ENCODE measurements around the gene UPF3A.
"Not testable (repeated sequence)": the region's sequence is repeated elsewhere in the genome, so short reads cannot be mapped to it uniquely, and the experiment has no call there.

UPF3A gene, protein sequence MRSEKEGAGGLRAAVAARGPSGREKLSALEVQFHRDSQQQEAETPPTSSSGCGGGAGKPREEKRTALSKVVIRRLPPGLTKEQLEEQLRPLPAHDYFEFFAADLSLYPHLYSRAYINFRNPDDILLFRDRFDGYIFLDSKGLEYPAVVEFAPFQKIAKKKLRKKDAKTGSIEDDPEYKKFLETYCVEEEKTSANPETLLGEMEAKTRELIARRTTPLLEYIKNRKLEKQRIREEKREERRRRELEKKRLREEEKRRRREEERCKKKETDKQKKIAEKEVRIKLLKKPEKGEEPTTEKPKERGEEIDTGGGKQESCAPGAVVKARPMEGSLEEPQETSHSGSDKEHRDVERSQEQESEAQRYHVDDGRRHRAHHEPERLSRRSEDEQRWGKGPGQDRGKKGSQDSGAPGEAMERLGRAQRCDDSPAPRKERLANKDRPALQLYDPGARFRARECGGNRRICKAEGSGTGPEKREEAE

DNA sequence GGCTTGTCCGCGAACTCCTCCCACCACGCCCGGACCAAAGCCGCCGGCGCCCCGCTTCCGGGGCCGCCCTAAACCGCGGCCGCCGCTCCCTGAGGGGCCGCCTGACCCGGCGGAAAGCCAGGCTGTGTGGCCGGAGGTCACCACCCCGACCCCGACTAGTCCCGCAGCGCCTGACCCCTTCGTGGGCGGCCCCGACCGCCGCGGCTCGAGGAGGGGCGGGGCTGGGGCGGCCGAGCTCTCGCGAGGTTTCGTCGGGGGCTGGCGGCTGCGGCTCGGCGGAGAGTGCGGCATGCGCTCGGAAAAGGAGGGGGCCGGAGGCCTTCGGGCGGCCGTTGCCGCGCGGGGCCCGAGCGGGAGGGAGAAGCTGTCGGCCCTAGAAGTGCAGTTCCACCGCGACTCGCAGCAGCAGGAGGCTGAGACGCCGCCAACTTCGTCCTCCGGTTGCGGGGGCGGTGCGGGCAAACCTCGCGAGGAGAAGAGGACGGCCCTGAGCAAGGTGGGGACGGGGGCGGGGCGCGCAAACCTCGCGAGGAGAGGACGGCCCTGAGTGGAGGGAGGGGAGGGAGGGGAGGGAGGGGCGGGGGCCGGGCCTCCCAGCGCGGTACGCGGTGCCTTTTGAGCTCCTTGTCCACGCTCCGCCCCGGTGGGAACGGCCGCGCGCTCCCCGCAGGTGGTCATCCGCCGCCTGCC lies at the start of gene UPF3A:
TSS of gene UPF3A (plus strand) at position 251 of the 690 bp plus-strand sequence. CDS start at position 290, 39 bp downstream.
- no peaks in the 10 kb centered on the region for H3K27me3 Mint-ChIP-seq
- peaks cover 48% of the 10 kb centered on the region for H3K4me1 Mint-ChIP-seq
- no peaks in the 10 kb centered on the region for H3K9me3 Mint-ChIP-seq
- CTCF ChIA-PET = no interaction called here
- DNase-seq = peak; percentile 91
- H3K4me3 Mint-ChIP-seq = peak within 1 kb of the TSS; percentile 82
- H3K27ac Mint-ChIP-seq = peak within 1 kb of the TSS; percentile 99
- H3K36me3 Mint-ChIP-seq = peaks cover 47% of the 10 kb centered on the region

DNA sequence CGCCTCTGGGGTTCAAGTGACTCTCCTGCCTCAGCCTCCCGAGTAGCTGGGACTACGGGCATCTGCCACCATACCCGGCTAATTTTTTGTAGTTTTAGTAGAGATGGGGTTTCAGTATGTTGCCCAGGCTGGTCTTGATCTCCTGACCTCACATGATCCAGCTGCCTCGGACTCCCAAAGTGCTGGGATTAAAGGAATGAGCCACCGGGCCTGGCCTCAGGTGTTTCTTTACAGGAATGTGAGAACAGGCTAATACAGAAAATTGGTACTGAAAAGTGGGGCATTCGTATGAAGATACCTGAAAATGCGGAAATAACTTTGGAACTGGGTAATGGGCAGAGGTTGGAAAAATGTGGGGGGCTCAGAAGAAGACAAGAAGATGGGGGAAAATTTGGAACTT lies 49.5 kb upstream of the UPF3A start:
- CTCF ChIA-PET = no interaction called here

DNA sequence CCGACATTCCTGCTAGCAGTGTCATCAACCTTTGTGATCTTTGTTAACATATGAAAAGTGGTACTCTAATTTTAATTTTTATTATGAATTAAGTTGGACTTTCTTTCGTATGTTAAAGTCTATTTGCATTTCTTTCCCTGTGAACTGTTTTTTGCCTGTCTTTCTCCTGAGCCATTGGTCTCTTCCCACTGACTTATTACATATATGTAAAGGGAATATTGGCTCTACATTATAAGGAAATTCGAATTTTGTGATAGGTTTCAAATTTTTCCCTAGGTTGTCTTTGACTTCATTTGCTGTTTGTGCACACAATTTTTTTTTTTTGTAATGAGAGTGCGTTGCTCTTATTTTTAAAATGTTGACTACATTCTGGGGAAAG lies 47.1 kb upstream of the UPF3A start:
- H3K4me3 Mint-ChIP-seq = peak overlapping the region; percentile 89
- H3K36me3 Mint-ChIP-seq = peaks cover 21% of the 10 kb centered on the region
- CTCF ChIA-PET = no interaction called here
- H3K4me1 Mint-ChIP-seq = peaks cover 31% of the 10 kb centered on the region
- DNase-seq = no peak
- peaks cover 17% of the 10 kb centered on the region for H3K27me3 Mint-ChIP-seq
- no peaks in the 10 kb centered on the region for H3K9me3 Mint-ChIP-seq
- peak overlapping the region; percentile 79 for H3K27ac Mint-ChIP-seq

More for the DNA sequence above, 49.5 kb upstream of the UPF3A start:
- Mint-ChIP-seq H3K4me1 (peaks cover 32% of the 10 kb centered on the region), H3K36me3 (peaks cover 4% of the 10 kb centered on the region), H3K9me3 (no peaks in the 10 kb centered on the region), H3K27me3 (peaks cover 36% of the 10 kb centered on the region), H3K4me3 (no peak overlapping the region), H3K27ac (no peak overlapping the region)
- no peak for DNase-seq

DNA sequence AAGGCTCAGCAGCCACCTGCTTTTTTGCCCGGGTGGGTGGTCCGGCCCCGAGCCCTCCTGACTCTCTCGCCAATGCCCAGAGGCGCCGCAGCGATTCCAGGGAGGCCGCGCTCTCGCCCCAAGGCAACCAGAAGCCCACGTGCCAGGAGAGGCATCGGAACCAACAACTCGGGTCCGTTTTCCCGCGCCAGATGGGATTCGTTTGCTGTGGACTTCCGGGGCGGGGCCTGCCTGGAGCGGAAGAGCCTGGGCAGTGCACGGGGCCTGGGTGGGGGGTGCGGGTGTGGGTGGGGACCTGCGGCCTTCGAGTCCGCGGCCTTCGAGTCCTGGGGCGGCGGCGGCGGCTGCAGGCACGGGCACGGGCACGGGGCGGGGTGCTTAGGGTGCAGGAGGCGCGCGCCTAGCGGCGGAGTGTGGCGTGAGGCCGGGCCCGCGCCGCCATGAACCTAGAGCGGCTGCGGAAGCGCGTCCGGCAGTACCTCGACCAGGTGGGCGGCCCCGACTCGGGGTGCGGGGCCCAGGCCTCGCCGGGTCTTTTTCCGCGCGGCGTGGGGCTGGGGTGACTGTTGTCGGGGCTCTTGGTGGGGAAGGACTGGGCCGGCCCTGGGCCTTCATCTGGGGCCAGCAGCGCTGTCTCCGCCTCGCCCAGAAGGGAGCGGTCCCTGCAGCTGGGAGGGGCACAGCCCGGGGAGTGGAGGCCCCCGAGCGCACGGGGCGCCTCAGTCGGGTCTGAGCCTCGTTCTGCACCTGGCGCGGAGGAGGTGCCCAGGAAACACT lies 46.6 kb upstream of the UPF3A start, which contains the start of gene CDC16:
TSS of gene CDC16 (plus strand) at position 253 of the 777 bp plus-strand sequence. CDS start at position 441, 188 bp downstream.
- H3K4me1 Mint-ChIP-seq = peaks cover 31% of the 10 kb centered on the region
- H3K9me3 Mint-ChIP-seq = no peaks in the 10 kb centered on the region

DNA sequence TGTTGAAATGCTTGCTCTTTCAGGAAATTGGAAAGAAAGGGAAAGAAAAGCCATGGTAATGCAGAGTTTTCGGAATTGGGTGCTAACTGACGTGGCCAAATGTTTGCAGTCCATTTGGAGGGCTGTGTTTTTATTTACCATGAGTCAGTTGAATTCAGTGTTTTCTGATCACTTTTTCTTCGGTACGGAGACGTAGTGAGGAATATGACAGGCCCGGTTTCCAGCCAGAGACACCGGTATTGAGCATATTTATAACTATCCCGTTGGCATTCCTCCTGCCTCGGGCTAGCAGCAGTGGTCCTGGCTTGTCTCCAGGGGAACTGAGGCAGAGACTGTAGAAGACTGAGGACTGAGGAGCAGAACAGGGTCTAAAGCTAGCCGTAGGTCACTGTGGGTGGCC lies 45.7 kb upstream of the UPF3A start:
- Mint-ChIP-seq H3K27ac (peak overlapping the region; percentile 85), H3K4me3 (peak overlapping the region; percentile 89), H3K36me3 (peaks cover 25% of the 10 kb centered on the region), H3K27me3 (peaks cover 8% of the 10 kb centered on the region), H3K9me3 (no peaks in the 10 kb centered on the region), H3K4me1 (peaks cover 31% of the 10 kb centered on the region)
- no peak for DNase-seq
- CTCF ChIA-PET = interaction anchor here (1.0 kb wide), 2 partner anchors 8 to 125 kb away, joined by 3 read pairs; no protein-coding TSS in a partner anchor

More for the DNA sequence above, 46.6 kb upstream of the UPF3A start, which contains the start of gene CDC16:
- peak; percentile 87 for DNase-seq
- CTCF ChIA-PET = interaction anchor here (1.0 kb wide), 2 partner anchors 9 to 125 kb away, joined by 3 read pairs; no protein-coding TSS in a partner anchor
- peak within 1 kb of the TSS; percentile 89 for H3K4me3 Mint-ChIP-seq
- peaks cover 14% of the 10 kb centered on the region for H3K27me3 Mint-ChIP-seq
- peaks cover 24% of the 10 kb centered on the region for H3K36me3 Mint-ChIP-seq
- H3K27ac Mint-ChIP-seq = peak within 1 kb of the TSS; percentile 85

DNA sequence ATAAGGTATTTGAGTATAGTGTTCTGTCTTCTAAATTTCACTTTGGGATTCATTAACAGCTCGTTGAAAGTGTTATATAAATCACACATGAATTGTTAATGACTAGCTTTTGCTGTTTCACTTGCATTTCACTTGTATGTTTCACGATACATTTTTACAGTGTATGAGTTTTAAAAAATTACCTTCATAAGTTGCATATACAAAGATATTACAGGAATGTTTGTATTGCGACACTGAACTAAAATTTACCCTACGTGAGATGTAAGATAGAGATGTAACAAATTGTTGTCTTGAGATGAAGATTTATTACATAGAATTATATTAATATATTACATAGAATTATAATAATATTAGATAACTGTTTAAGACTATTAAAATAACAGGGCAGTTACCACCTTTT lies 45.2 kb upstream of the UPF3A start:
- Mint-ChIP-seq H3K27me3 (peaks cover 4% of the 10 kb centered on the region), H3K4me3 (peak overlapping the region; percentile 89), H3K36me3 (peaks cover 29% of the 10 kb centered on the region), H3K4me1 (peaks cover 28% of the 10 kb centered on the region), H3K9me3 (no peaks in the 10 kb centered on the region), H3K27ac (no peak overlapping the region)
- CTCF ChIA-PET = no interaction called here
- no peak for DNase-seq

DNA sequence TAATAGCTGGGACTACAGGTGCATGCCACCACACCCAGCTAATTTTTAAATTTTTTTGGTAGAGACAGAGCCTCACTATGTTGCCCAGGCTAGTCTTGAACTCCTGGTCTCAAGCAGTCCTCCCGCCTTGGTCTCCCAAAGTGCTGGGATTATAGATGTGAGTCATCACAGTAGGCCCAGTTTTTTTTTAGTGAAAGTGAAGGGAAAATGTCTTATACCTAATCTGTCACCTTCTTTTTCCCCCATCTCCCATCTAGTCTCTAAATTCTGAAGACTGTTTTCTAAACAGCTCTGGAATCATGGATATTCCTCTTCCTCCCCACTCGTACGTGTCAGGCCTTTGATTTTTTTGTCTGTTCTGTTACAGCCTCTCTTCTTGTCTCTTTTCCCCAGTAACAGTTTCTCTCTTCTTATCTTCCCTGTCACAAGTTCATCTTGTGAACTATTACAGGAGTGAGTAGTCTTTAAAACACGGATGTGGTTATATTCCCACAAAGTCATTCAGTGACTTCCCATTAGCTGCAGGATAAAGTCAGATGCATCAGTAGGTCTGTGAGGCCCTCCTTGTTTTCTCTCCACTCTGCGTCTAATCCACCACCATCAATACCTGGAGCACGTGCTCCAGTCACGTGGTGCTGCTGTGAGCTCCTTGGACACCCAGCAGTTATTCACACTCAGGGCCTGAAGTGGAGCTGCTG lies 43.8 kb upstream of the UPF3A start:
- H3K36me3 Mint-ChIP-seq = peaks cover 38% of the 10 kb centered on the region
- H3K4me3 Mint-ChIP-seq = peak overlapping the region; percentile 6
- no peak for DNase-seq
- no peak overlapping the region for H3K27ac Mint-ChIP-seq
- H3K27me3 Mint-ChIP-seq = no peaks in the 10 kb centered on the region
- CTCF ChIA-PET = no interaction called here
- H3K9me3 Mint-ChIP-seq = no peaks in the 10 kb centered on the region
- H3K4me1 Mint-ChIP-seq = peaks cover 28% of the 10 kb centered on the region

DNA sequence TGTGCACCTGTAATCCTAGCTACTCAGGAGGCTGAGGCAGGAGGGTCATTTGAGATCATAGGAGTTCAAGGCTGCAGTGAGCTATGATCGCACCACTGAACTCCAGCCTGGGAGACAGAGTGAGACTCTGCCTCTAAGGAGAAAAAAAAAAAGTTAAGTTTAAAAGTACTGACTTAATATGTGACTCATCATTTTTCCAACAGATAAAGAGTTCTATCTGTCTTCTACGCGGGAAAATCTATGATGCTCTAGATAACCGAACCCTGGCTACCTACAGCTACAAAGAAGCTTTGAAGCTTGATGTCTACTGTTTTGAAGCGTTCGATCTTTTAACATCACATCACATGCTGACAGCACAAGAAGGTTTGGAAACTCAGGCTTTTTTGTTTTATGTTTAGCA lies 39.5 kb upstream of the UPF3A start:
- no peaks in the 10 kb centered on the region for H3K9me3 Mint-ChIP-seq
- CTCF ChIA-PET = no interaction called here
- H3K27me3 Mint-ChIP-seq = no peaks in the 10 kb centered on the region
- DNase-seq = no peak
- H3K4me3 Mint-ChIP-seq = no peak overlapping the region
- no peak overlapping the region for H3K27ac Mint-ChIP-seq
- peaks cover 70% of the 10 kb centered on the region for H3K36me3 Mint-ChIP-seq
- H3K4me1 Mint-ChIP-seq = peaks cover 10% of the 10 kb centered on the region

DNA sequence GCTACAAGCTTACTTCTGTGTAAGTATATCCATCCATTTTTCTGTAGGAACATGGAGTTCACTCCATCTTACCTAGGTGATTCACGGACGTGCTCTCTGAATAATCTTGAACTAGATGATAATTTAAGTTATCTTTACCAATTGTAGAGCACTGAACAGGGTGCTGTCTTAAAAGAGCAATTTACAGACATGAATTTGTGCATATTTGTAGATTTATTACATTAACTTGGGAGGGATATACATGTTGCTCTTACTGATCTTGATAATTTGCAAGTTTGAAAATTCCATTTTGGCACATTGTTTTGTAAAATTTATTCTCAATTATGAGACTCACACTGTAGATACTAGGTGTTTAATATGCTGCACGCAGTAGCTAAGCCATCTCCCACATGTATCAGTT lies 37.4 kb upstream of the UPF3A start:
- peaks cover 4% of the 10 kb centered on the region for H3K4me1 Mint-ChIP-seq
- CTCF ChIA-PET = interaction anchor here (0.8 kb wide), 1 partner anchor 9 kb away, joined by 3 read pairs; no protein-coding TSS in a partner anchor
- no peak for DNase-seq
- peaks cover 70% of the 10 kb centered on the region for H3K36me3 Mint-ChIP-seq
- H3K9me3 Mint-ChIP-seq = no peaks in the 10 kb centered on the region
- H3K27ac Mint-ChIP-seq = no peak overlapping the region
- no peaks in the 10 kb centered on the region for H3K27me3 Mint-ChIP-seq
- no peak overlapping the region for H3K4me3 Mint-ChIP-seq

DNA sequence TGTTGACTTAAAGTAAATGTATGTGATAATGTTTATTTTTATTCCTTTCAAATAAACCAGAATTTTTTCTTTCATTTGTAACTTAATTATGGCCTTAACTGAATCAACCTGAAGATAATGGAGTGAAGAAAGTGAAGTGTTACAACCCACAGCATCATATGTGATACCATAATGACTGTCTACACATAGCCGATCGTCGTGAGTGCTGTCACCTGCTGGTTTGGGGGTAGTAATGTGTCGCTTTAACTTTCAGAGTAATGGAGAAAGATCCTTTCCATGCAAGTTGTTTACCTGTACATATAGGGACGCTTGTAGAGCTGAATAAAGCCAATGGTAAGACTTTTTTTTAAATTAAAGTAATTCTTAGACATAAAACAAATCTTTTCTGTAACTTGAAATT lies 36.8 kb upstream of the UPF3A start:
- CTCF ChIA-PET = no interaction called here
- DNase-seq = no peak
- Mint-ChIP-seq H3K4me3 (no peak overlapping the region), H3K27ac (no peak overlapping the region), H3K36me3 (peaks cover 66% of the 10 kb centered on the region), H3K4me1 (peaks cover 4% of the 10 kb centered on the region), H3K9me3 (no peaks in the 10 kb centered on the region), H3K27me3 (no peaks in the 10 kb centered on the region)

DNA sequence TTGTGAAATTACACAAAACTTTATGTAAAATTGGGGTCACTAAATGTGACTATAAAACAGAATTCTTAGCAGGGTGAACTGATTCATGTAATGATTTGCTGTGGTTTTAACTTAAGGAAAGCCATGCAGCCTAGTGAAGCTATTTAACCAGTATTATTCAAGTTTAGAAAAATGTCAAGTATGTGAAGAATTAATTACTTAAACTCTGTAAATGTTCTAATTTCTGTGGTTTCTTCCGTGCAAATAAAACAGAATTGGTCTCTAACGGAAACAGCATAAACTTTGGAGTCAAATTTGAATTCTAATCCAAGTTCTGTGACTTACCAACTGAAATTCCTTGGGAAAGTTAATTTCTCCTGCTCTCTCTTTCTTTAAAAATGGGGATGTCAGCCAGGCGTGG lies 33.4 kb upstream of the UPF3A start:
- no peak overlapping the region for H3K27ac Mint-ChIP-seq
- CTCF ChIA-PET = no interaction called here
- H3K36me3 Mint-ChIP-seq = peaks cover 62% of the 10 kb centered on the region
- no peaks in the 10 kb centered on the region for H3K9me3 Mint-ChIP-seq
- H3K27me3 Mint-ChIP-seq = no peaks in the 10 kb centered on the region
- H3K4me3 Mint-ChIP-seq = no peak overlapping the region
- peaks cover 4% of the 10 kb centered on the region for H3K4me1 Mint-ChIP-seq
- DNase-seq = no peak

DNA sequence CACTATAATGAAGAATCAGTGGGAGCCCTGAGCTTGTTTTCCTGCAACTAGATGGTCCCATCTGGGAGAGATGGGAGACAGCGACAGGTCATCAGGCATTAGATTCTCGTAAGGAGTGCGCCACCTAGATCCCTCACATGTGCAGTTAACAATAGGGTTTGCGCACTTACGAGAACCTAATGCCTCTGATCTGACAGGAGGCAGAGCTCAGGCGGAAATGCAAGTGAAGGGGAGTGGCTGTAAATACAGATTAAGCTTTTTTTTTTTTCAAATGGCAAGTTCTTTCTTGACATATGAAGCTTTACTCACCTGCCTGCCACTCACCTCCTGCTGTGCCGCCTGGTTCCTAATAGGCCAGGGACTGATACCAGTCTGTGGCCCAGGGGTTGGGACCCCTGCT lies 32.3 kb upstream of the UPF3A start:
- no peak for DNase-seq
- Mint-ChIP-seq H3K9me3 (no peaks in the 10 kb centered on the region), H3K27me3 (no peaks in the 10 kb centered on the region), H3K4me3 (no peak overlapping the region), H3K36me3 (peaks cover 59% of the 10 kb centered on the region), H3K27ac (no peak overlapping the region), H3K4me1 (peaks cover 4% of the 10 kb centered on the region)
- CTCF ChIA-PET = no interaction called here

DNA sequence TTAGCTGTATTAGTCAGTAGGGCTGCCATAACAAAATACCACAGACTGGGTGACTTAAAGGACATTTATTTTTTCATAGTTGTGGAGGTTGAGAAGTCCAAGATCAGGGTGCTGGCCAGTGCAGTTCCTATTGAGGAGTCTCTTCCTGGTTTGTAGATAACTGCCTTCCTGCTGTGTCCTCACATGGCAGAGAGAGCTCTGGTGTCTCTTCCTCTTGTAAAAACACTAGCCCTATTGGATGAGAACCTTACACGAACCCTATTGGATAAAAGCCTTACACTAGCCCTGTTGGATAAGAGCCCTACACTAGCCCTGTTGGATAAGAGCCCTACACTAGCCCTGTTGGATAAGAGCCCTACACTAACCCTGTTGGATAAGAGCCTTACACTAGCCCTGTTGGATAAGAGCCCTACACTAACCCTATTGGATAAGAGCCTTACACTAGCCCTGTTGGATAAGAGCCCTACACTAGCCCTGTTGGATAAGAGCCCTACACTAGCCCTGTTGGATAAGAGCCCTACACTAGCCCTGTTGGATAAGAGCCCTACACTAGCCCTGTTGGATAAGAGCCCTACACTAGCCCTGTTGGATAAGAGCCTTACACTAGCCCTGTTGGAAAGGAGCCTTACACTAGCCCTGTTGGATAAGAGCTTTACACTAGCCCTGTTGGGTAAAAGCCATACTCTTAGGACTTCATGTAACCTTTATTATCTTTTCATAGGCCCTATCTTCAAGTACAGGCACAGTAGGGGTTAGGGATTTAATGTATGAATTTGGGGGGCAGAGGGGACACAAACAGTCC lies 29.6 kb upstream of the UPF3A start:
- H3K4me1 Mint-ChIP-seq, CTCF ChIA-PET, H3K9me3 Mint-ChIP-seq, DNase-seq, H3K27me3 Mint-ChIP-seq, H3K27ac Mint-ChIP-seq, H3K4me3 Mint-ChIP-seq: not testable (repeated sequence)
- H3K36me3 Mint-ChIP-seq = peaks cover 53% of the 10 kb centered on the region

Data from activated naive CD4-positive, alpha-beta T cell treated with anti-CD3 and anti-CD28 coated beads, Interleukin-2, amount 10 ng/mL, durations not matched to agents 7 days and 5 days (primary cell).